T-helper 1 cell (primary cell): ENCODE measurements around the gene HPCAL4.

Experiments used
- DNase-seq, 5 donors: peaks; one replicate each; pipeline ENCODE4 v3.0.0-alpha.2; 2012 to 2020

HPCAL4 gene

GRCh38 chr1:39673215-39673614 is 18.0 kb downstream of the HPCAL4 start:
- no peak for DNase-seq

GRCh38 chr1:39672551-39672947 is 18.7 kb downstream of the HPCAL4 start:
- DNase-seq, result peak in 1 of 5 donors; percentile 16

GRCh38 chr1:39671793-39672550 is 19.3 kb downstream of the HPCAL4 start, which contains the start of gene NT5C1A:
Gene NT5C1A (minus strand): TSS chr1:39672107. CDS start chr1:39672038, 69 bp downstream.
- peak in 1 of 5 donors; percentile 42 for DNase-seq

- no peak for DNase-seq
Observed at GRCh38 chr1:39671433-39671792, 19.8 kb downstream of the HPCAL4 start.

GRCh38 chr1:39670689-39671088 is 20.5 kb downstream of the HPCAL4 start:
- DNase-seq, result no peak

- DNase-seq, result no peak
Observed at GRCh38 chr1:39668894-39669293, 22.3 kb downstream of the HPCAL4 start.

GRCh38 chr1:39668111-39668510 is 23.1 kb downstream of the HPCAL4 start:
- DNase-seq, result no peak

- DNase-seq, result peak in 1 of 5 donors; percentile 76
Observed at GRCh38 chr1:39666772-39667171, 24.5 kb downstream of the HPCAL4 start.

GRCh38 chr1:39663559-39663958 is 27.7 kb downstream of the HPCAL4 start:
- DNase-seq, result no peak

- DNase-seq, result no peak
Observed at GRCh38 chr1:39662861-39663260, 28.4 kb downstream of the HPCAL4 start.

- DNase-seq, result no peak
Observed at GRCh38 chr1:39659538-39659937, 31.7 kb downstream of the HPCAL4 start.

GRCh38 chr1:39659110-39659509 is 32.1 kb downstream of the HPCAL4 start:
- no peak for DNase-seq

- peak; percentile 19 to 76 (median 46) for DNase-seq
Observed at GRCh38 chr1:39657923-39658485, 33.2 kb downstream of the HPCAL4 start.

GRCh38 chr1:39657402-39657801 is 33.8 kb downstream of the HPCAL4 start:
- DNase-seq, result no peak

GRCh38 chr1:39656391-39656790 is 34.8 kb downstream of the HPCAL4 start:
- no peak for DNase-seq

- DNase-seq, result no peak
Observed at GRCh38 chr1:39655578-39656268, 35.5 kb downstream of the HPCAL4 start.

GRCh38 chr1:39654291-39654690 is 36.9 kb downstream of the HPCAL4 start:
- no peak for DNase-seq

- DNase-seq, result peak; percentile 48 to 73 (median 58)
Observed at GRCh38 chr1:39653546-39654031, 37.6 kb downstream of the HPCAL4 start.

- no peak for DNase-seq
Observed at GRCh38 chr1:39652554-39652953, 38.7 kb downstream of the HPCAL4 start.

- DNase-seq, result no peak
Observed at GRCh38 chr1:39652105-39652504, 39.1 kb downstream of the HPCAL4 start.

GRCh38 chr1:39650431-39650830 is 40.8 kb downstream of the HPCAL4 start:
- DNase-seq, result no peak

GRCh38 chr1:39649636-39650185 is 41.5 kb downstream of the HPCAL4 start:
- no peak for DNase-seq

GRCh38 chr1:39648496-39648895 is 42.7 kb downstream of the HPCAL4 start:
- DNase-seq, result no peak
